Transverse colon (tissue), 4 donors: ENCODE measurements around the gene PPP1R37. TPM values are rescaled to one million over a fixed set of nuclear protein-coding genes. Genes with fewer than 3 reads are reported as not detected.

Source experiments
- DNase-seq: peaks from one replicate; pipeline ENCODE4 v3.0.0-alpha.2; 2019
- H3K27ac ChIP-seq, 4 donors: fragments of 200-600 bp; sonication (generic); 2 replicates each; pipeline ENCODE4 v1.5.1; 2016 to 2018; ENCODE audit warnings: inconsistent platforms in 4 of 4
- H3K27me3 ChIP-seq: fragments of 200-600 bp; sonication (generic); 2 replicates; pipeline ENCODE4 v1.5.1; 2017; ENCODE audit warnings: inconsistent platforms
- H3K36me3 ChIP-seq, 4 donors: fragments of 200-600 bp; sonication (generic); 2 replicates each; pipeline ENCODE4 v1.5.1; 2017 to 2019; ENCODE audit warnings: inconsistent platforms in 4 of 4
- H3K4me1 ChIP-seq, 4 donors: fragments of 200-600 bp; sonication (generic); 2 replicates each; pipeline ENCODE4 v1.5.1; 2017 to 2020; ENCODE audit warnings: inconsistent platforms in 4 of 4
- H3K4me3 ChIP-seq, 4 donors: fragments of 200-600 bp; sonication (generic); 1 replicate in 1 of 4; 2 replicates in 3 of 4; pipeline versions ENCODE4 v1.5.1 to v1.6.1; 2017 to 2019; ENCODE audit warnings: inconsistent platforms in 4 of 4
- H3K9me3 ChIP-seq, 2 donors: fragments of 200-600 bp; sonication (generic); 2 replicates each; pipeline ENCODE4 v1.5.1; 2017 to 2019; ENCODE audit warnings: inconsistent platforms in 2 of 2
- EP300 ChIP-seq: sonication (generic); formaldehyde crosslinking; IDR thresholded peaks from one replicate; pipeline ENCODE4 v1.6.1; 2017; ENCODE audit warnings: antibody characterized with exemption, low read depth
- POLR2A ChIP-seq: fragments of 450-650 bp; IDR thresholded peaks from one replicate; pipeline ENCODE4 v1.6.1; 2016; ENCODE audit warnings: antibody characterized with exemption, mild to moderate bottlenecking, moderate library complexity
- POLR2AphosphoS5 ChIP-seq, 3 donors: sonication (generic); formaldehyde crosslinking; IDR thresholded peaks; one replicate each; pipeline ENCODE4 v1.6.1; 2016; ENCODE audit warnings: antibody characterized with exemption in 3 of 3
- WGBS, 2 donors: methylation state at CpG; one replicate each; pipeline ENCODE4 v1.1.5; 2018; ENCODE audit warnings: low coverage in 1 of 2; 5-methylcytosine and 5-hydroxymethylcytosine counted together
- in situ Hi-C, 4 donors: fragments of 200-750 bp; cut with MboI; loops; one replicate each; pipeline versions ENCODE4 v1.15.0 to v1.15.1; 2017; ENCODE audit warnings: low sequenced_read_pairs in 3 of 4, low pct_ligation_motif_present in 1 of 4, low pct_unique_long_range_greater_than_20kb in 1 of 4
- intact Hi-C: fragments of 100-400 bp; cut with DNase I; formaldehyde crosslinking; loops from one replicate; pipeline ENCODE4 v1.15.1; 2023; ENCODE audit warnings: low total_unique reads
- total RNA-seq, 4 donors: library from RNA; depleted of rRNA; stranded (reverse); fragments of >200 nt; gene quantifications; one replicate each; pipeline ENCODE4 v1.1.0, GENCODE V29; 2016
- TF ChIP-seq, protein P1 (sequence below), 5 experiments: fragments of 200-600 bp in 3 of 5; fragments of 450-650 bp in 2 of 5; sonication (generic) in 3 of 5; IDR thresholded peaks; 1 replicate in 2 of 5; 2 replicates in 3 of 5; pipeline ENCODE4 v1.5.1; 2016 to 2017; ENCODE audit warnings: antibody characterized with exemption in 5 of 5, inconsistent platforms in 3 of 5, mild to moderate bottlenecking in 2 of 5, moderate library complexity in 1 of 5

PPP1R37 gene
- total RNA-seq, 4 donors from 2014 or later: 31.1 to 92.5 (median 45.2) TPM

- Histone ChIP-seq H3K27ac (no peak overlapping the region), H3K36me3 (no peaks in the 10 kb centered on the region), H3K4me1 (peaks cover 11 to 22% (median 20%) of the 10 kb centered on the region in 4 donors), H3K4me3 (no peak overlapping the region), H3K9me3 (no peaks in the 10 kb centered on the region), H3K27me3 (no peaks in the 10 kb centered on the region)
- intact Hi-C loops (no loop called here), in situ Hi-C loops (no loop called here)
- DNase-seq: no peak
- WGBS, 2 donors: 99 to 100% methylated on average over 1 to 5 of the region's 5 CpGs
- TF ChIP-seq EP300 (no peak), POLR2AphosphoS5 (IDR thresholded peaks at IDR 0.05) (no peak), POLR2A (no peak)
- TF ChIP-seq, protein P1, sequence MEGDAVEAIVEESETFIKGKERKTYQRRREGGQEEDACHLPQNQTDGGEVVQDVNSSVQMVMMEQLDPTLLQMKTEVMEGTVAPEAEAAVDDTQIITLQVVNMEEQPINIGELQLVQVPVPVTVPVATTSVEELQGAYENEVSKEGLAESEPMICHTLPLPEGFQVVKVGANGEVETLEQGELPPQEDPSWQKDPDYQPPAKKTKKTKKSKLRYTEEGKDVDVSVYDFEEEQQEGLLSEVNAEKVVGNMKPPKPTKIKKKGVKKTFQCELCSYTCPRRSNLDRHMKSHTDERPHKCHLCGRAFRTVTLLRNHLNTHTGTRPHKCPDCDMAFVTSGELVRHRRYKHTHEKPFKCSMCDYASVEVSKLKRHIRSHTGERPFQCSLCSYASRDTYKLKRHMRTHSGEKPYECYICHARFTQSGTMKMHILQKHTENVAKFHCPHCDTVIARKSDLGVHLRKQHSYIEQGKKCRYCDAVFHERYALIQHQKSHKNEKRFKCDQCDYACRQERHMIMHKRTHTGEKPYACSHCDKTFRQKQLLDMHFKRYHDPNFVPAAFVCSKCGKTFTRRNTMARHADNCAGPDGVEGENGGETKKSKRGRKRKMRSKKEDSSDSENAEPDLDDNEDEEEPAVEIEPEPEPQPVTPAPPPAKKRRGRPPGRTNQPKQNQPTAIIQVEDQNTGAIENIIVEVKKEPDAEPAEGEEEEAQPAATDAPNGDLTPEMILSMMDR (IDR thresholded peaks at IDR 0.05): no peak
Observed at GRCh38 chr19:45184115-45184514, 91.1 kb downstream of the PPP1R37 start.

- DNase-seq: no peak
Observed at GRCh38 chr19:45186509-45187334, 93.7 kb downstream of the PPP1R37 start.

DNA sequence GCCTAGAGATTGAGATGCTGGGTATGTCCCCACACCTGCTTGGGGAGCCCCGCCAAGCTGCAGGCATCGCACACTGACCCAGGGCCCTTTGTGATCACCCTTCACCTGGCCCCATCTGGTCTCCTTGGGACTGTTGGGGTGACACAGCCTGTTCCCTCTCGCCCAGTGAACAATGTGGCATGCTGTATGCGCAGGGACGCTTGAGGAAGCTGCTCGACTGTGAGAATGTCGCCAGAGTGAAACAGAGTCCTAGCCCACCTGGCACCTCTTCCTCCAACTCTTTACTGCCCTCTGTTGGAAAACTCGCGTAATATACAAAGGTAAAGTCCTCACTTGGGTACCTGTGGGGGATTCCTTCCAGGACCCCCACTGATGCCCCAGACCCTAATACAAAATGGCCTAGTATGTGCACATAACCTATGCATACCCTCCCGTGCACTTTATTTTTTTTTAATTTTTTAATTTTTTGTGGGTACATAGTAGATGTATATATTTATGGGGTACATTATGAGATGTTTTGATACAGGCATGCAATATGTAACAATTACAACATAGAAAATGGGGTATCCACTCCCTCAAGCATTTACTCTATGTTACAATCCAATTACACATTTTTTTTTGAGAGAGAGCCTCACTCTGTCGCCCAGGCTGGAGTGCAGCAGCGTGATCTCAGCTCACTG lies 94.6 kb downstream of the PPP1R37 start:
- in situ Hi-C loops (no loop called here), intact Hi-C loops (no loop called here)
- H3K4me3 ChIP-seq: no peak overlapping the region
- H3K27me3 ChIP-seq: no peaks in the 10 kb centered on the region
- no peaks in the 10 kb centered on the region for H3K4me1 ChIP-seq
- 44 to 51% methylated on average over 5 to 12 of the region's 12 CpGs for WGBS, 2 donors
- no peaks in the 10 kb centered on the region for H3K36me3 ChIP-seq
- no peak for DNase-seq
- no peak for TF ChIP-seq POLR2A
- TF ChIP-seq EP300: no peak
- TF ChIP-seq, protein P1 (IDR thresholded peaks at IDR 0.05): peak; percentile 46 to 55 (median 50)
- TF ChIP-seq POLR2AphosphoS5 (IDR thresholded peaks at IDR 0.05): no peak
- H3K9me3 ChIP-seq: no peaks in the 10 kb centered on the region
- H3K27ac ChIP-seq: no peak overlapping the region

More at GRCh38 chr19:45186509-45187334, 93.7 kb downstream of the PPP1R37 start:
- no peaks in the 10 kb centered on the region for H3K27me3 ChIP-seq
- no peaks in the 10 kb centered on the region for H3K9me3 ChIP-seq
- TF ChIP-seq POLR2AphosphoS5 (IDR thresholded peaks at IDR 0.05) (no peak), POLR2A (no peak), EP300 (no peak)
- TF ChIP-seq, protein P1 (IDR thresholded peaks at IDR 0.05): no peak
- WGBS, 2 donors: 91 to 94% methylated on average over 3 to 12 of the region's 12 CpGs
- no peak overlapping the region for H3K27ac ChIP-seq
- H3K4me3 ChIP-seq: no peak overlapping the region
- in situ Hi-C loops: no loop called here
- H3K4me1 ChIP-seq: no peaks in the 10 kb centered on the region
- intact Hi-C loops: no loop called here
- no peaks in the 10 kb centered on the region for H3K36me3 ChIP-seq

GRCh38 chr19:45189971-45190370 lies 97.0 kb downstream of the PPP1R37 start:
- WGBS, 2 donors: 76% methylated on average over 1 of the region's 1 CpG; no CpG with 5 or more reads in 1 of the 2 donors

More at GRCh38 chr19:45189971-45190370, 97.0 kb downstream of the PPP1R37 start:
- no peak for TF ChIP-seq EP300
- Histone ChIP-seq H3K27me3 (no peaks in the 10 kb centered on the region), H3K36me3 (no peaks in the 10 kb centered on the region), H3K4me1 (no peaks in the 10 kb centered on the region), H3K27ac (no peak overlapping the region), H3K4me3 (no peak overlapping the region), H3K9me3 (no peaks in the 10 kb centered on the region)
- intact Hi-C loops (no loop called here), in situ Hi-C loops (no loop called here)
- no peak for DNase-seq
